SK-N-MC (cell line): ENCODE results near the gene ADAM15.

ENCODE experiments used
- DNase-seq: peaks from one replicate; pipeline ENCODE4 v3.0.0-alpha.2; 2011; ENCODE audit warnings: low read depth, low spot score
- H3K27ac ChIP-seq: fragments of 200-600 bp; sonication (generic); 2 replicates; pipeline ENCODE4 v1.5.1; 2016; ENCODE audit warnings: mixed run types
- H3K36me3 ChIP-seq: fragments of 200-600 bp; sonication (generic); 2 replicates; pipeline ENCODE4 v1.6.1; 2017; ENCODE audit warnings: antibody characterized with exemption, low read length, mixed read lengths; ENCODE audit not compliant: insufficient read depth
- H3K4me3 ChIP-seq: fragments of 200-600 bp; sonication (generic); 2 replicates; pipeline ENCODE4 v1.5.1; 2016
- H3K9ac ChIP-seq: fragments of 200-600 bp; sonication (generic); 2 replicates; pipeline ENCODE4 v1.8.0; 2017; ENCODE audit warnings: mixed run types, mixed read lengths; ENCODE audit not compliant: insufficient read length
- H3K9me3 ChIP-seq: fragments of 200-600 bp; sonication (generic); 2 replicates; pipeline ENCODE4 v1.6.1; 2017; ENCODE audit warnings: low read depth, mild to moderate bottlenecking, antibody characterized with exemption, low read length, moderate library complexity, mixed read lengths
- EZH2 ChIP-seq: fragments of 200-600 bp; sonication (generic); IDR thresholded peaks from one replicate; pipeline ENCODE4 v1.6.1; 2017; ENCODE audit warnings: antibody characterized with exemption
- FOXP2 ChIP-seq: optimal IDR thresholded peaks from 2 replicates; pipeline ENCODE3; 2011; ENCODE audit warnings: mild to moderate bottlenecking, moderate library complexity; ENCODE audit not compliant: insufficient read depth; ENCODE audit errors: extremely low read length, control extremely low read depth
- POLR2AphosphoS5 ChIP-seq: IDR thresholded peaks from 2 replicates; pipeline ENCODE4 v1.6.1; 2012; ENCODE audit warnings: mild to moderate bottlenecking, low read depth, low read length, borderline replicate concordance

ADAM15 gene

DNA sequence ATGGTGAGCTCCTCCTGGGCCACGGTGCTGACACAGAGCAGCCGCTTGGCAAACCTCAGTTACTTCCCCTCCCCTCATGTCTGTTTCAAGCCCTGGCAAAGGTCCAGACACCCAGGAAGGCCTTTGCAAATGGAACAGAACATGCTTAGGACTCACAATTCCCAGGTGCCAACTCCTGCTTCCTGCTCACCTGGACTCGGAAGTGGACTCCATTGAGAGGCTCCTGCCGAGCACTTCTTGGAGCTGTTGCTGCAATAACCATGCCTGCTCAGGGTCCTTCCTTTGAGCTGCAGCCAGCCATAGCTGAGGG lies 28.2 kb upstream of the ADAM15 start:
- no peak for TF ChIP-seq FOXP2
- TF ChIP-seq EZH2: no peak
- no peak for TF ChIP-seq POLR2AphosphoS5
- Histone ChIP-seq H3K9me3 (no peaks in the 10 kb centered on the region), H3K36me3 (no peaks in the 10 kb centered on the region), H3K9ac (no peak overlapping the region), H3K27ac (no peak overlapping the region), H3K4me3 (no peak overlapping the region)
- no peak for DNase-seq

DNA sequence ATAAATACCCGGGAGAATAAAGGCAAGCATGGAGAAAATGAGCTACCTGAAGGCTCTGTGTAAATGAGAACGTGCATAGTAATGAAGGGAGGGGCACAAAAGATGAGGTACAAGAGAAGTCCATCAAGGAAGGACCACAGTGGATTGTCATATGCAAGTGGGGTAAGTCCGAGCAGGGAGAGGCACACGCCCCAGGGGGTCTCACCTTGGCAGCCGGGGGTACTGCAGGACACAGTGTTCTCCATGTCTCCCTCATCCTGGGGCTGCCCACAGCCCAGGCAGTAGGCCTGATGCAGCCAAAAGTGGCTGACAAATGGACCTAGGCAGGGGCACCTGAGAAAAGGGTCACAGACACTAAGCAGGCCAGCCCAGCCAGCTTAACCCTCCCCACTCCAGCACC lies 27.5 kb upstream of the ADAM15 start:
- Histone ChIP-seq H3K9ac (no peak overlapping the region), H3K27ac (no peak overlapping the region), H3K4me3 (no peak overlapping the region), H3K9me3 (no peaks in the 10 kb centered on the region), H3K36me3 (no peaks in the 10 kb centered on the region)
- DNase-seq: no peak
- TF ChIP-seq EZH2 (no peak), POLR2AphosphoS5 (no peak), FOXP2 (no peak)

DNA sequence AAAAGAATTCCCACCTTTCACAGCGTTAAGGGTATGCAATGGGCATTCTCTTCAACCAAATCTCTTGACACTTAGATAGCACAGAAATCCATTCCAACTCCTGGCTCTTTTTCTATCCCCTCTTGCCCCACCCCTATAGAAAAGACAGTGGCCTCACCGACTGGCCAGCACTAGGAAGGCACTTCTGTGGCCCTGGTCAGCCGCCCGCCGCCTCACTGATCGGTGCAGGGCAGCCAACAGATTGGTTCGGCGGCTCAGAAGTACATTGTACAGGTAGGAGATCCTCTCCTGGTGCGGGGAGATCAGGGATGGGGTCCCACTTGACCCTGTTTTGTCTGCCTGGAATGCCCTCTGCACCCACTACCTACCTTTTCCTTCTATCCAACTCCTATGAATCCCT lies 26.8 kb upstream of the ADAM15 start:
- DNase-seq: no peak
- Histone ChIP-seq H3K9ac (no peak overlapping the region), H3K4me3 (no peak overlapping the region), H3K9me3 (no peaks in the 10 kb centered on the region), H3K27ac (no peak overlapping the region), H3K36me3 (no peaks in the 10 kb centered on the region)
- no peak for TF ChIP-seq FOXP2
- TF ChIP-seq POLR2AphosphoS5: no peak
- TF ChIP-seq EZH2: no peak

DNA sequence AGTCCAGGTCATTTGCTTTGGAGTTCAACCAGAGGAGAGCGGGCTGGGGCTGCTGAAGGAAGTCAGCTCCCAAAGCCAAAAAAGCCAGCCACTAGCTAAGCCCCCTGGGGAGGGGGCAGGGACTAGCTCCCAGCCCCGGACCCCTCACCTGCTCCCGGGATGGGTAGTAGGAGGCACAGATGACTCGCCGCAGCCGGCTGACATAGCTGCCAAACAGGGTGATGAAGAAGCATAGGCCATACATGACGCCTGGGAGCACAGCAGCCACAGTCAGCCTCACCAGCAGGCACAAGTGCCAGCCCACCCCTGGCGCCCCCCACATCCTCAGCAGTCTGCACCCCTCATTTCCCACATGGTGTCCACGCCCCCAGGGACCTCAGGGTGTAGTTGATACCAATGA lies 25.0 kb upstream of the ADAM15 start:
- no peak overlapping the region for H3K9ac ChIP-seq
- H3K36me3 ChIP-seq: no peaks in the 10 kb centered on the region
- no peak overlapping the region for H3K4me3 ChIP-seq
- TF ChIP-seq EZH2: no peak
- no peak overlapping the region for H3K27ac ChIP-seq
- no peaks in the 10 kb centered on the region for H3K9me3 ChIP-seq
- DNase-seq: no peak

DNA sequence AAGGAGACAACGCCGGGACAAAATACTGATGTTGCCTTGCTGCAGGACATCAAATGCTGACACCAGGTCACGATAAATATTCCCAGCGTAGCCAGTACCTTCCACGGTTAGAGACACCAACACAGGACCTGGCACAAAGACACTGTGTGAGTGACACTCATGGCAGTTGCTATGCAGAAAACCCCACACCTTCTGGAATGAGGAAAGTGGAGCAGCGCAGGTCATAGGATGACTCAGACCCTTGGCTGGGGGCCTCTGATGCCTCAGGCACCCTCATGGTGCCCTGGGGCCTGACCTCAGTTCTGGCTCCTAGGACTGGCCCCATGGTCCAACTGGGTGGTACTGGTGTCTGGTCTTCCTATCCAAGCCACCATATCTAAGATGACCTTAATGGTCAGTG lies 24.5 kb upstream of the ADAM15 start:
- no peak for DNase-seq
- Histone ChIP-seq H3K36me3 (no peaks in the 10 kb centered on the region), H3K4me3 (no peak overlapping the region), H3K27ac (no peak overlapping the region), H3K9ac (no peak overlapping the region), H3K9me3 (no peaks in the 10 kb centered on the region)
- TF ChIP-seq POLR2AphosphoS5 (no peak), EZH2 (no peak), FOXP2 (no peak)

DNA sequence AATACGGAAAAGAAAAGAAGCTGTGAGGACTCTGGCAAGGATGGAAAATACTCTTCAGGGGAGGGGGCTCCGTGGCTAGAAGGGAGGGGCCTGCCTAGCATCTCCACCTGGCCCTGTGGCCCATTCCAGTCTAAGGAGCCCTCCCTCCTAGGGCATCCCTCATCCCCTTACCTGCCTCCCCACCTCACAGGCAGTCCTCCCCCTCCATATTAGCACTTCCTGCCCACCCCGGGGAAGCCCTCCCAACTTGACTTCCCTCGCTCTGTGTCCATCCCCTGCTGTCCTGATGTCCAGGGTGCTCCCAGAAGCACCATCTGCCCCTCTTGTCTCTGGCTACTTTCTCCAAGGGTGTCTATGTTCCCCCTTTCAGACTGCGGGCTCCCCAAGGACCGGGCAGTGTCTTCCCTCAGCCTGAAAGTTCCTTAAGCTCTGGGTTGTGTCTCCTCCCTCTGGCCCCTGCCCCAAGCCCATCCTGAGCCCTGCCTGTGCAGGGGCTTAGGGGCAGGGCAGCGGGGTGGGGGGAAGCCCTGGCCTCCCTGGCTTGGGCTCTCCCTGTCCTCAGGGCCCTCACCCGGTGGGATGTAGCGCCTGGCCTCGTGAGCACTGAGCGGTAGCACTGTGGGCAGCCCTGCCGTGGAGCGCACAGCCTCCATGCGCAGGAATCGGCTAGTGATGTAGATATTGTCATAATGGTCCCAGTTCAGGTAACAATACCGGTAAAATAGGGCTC lies 21.4 kb upstream of the ADAM15 start:
- no peak overlapping the region for H3K27ac ChIP-seq
- no peaks in the 10 kb centered on the region for H3K36me3 ChIP-seq
- no peak for DNase-seq
- H3K9me3 ChIP-seq: no peaks in the 10 kb centered on the region
- TF ChIP-seq FOXP2 (no peak), POLR2AphosphoS5 (no peak), EZH2 (no peak)
- H3K4me3 ChIP-seq: no peak overlapping the region
- no peak overlapping the region for H3K9ac ChIP-seq

DNA sequence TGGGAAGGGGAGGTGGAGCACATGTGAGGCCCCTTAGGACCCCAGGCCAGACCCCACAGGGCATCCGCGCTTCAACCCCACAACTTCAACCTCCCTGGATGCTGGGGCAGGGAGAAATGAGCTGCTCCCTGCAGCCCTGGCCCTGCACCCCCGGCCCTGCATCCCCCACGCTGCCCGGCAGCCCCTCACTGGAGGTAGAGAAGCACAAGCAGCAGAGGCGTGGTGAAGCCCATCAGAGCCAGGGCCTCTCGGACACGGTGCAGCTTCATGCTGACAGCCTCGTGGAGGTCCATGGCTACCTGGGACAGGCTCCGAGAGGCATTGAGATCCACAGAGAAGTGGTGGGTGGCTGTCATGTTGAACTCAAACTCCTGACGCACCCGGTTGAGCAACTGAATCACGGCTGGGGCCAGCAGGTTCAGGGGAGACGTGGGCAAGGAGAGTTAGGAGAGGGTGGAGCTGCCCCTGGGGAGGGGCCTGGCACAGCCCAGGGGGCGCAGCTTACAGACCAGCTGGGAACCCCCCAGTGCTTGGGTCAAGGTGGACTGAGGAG lies 20.8 kb upstream of the ADAM15 start:
- Histone ChIP-seq H3K36me3 (no peaks in the 10 kb centered on the region), H3K9ac (no peak overlapping the region), H3K9me3 (no peaks in the 10 kb centered on the region), H3K4me3 (no peak overlapping the region), H3K27ac (no peak overlapping the region)
- TF ChIP-seq POLR2AphosphoS5 (no peak), EZH2 (no peak), FOXP2 (no peak)
- no peak for DNase-seq

DNA sequence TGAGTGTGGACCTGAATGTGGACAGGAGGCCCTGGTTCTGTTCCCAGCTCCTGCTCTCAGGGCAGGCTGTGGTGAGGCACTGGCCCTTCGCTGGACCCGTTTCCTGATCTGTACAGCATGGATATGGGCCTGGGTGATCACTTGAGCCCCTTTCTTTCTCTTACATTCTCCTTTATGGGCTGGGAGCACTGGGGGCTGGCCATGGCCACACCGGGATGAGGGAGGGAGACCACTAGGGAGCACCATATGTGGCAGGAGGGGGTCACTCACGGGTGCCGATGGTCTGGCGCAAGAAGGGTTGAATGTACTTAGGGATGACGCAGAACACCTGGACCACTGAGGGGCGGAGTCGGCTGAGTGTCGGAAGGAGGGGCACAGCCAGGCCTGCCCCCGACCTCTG lies 20.2 kb upstream of the ADAM15 start:
- Histone ChIP-seq H3K36me3 (no peaks in the 10 kb centered on the region), H3K9ac (no peak overlapping the region), H3K27ac (no peak overlapping the region), H3K4me3 (no peak overlapping the region), H3K9me3 (no peaks in the 10 kb centered on the region)
- TF ChIP-seq EZH2: no peak
- no peak for TF ChIP-seq FOXP2
- DNase-seq: no peak

DNA sequence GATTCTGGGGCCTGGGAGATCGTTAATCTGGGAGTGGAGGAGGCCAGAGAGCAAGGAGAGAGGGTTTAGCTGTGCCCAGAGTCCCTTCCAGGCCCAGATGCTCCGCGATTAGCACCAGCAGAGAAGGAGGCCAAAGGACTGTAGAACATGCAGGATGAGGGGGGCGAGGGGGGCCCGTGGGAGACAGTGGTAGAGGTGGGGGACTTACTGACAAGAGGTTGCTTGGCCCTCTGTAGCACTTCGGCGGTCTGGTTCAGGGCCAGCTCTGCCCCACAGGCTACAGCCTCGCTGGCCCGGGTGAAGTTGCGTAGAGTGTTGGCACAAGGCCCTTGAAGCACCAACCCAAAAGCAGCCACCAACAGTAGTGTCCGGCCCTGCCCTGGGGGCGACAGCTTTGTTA lies 18.2 kb upstream of the ADAM15 start:
- Histone ChIP-seq H3K4me3 (no peak overlapping the region), H3K27ac (no peak overlapping the region), H3K9ac (no peak overlapping the region), H3K36me3 (no peaks in the 10 kb centered on the region), H3K9me3 (no peaks in the 10 kb centered on the region)
- DNase-seq: no peak
- TF ChIP-seq EZH2: no peak
- TF ChIP-seq POLR2AphosphoS5: no peak
- TF ChIP-seq FOXP2: no peak
